GM12878 (cell line): ENCODE results near the gene CEP131. TPM values are rescaled to one million over a fixed set of nuclear protein-coding genes. Genes with fewer than 3 reads are reported as not detected.

Experiments used
- ATF7 ChIP-seq: fragments of 450-650 bp; IDR thresholded peaks from 2 replicates; pipeline ENCODE4 v1.6.1; 2016; ENCODE audit warnings: low read depth, mild to moderate bottlenecking
- BHLHE40 ChIP-seq, 2 experiments: fragments of 450-650 bp in 1 of 2; IDR thresholded peaks; 2 replicates each; pipeline ENCODE4 v1.6.1; 2011 to 2017; ENCODE audit warnings: low read depth in 2 of 2, borderline replicate concordance in 1 of 2, improper control_type of control experiment in 1 of 2, low read length in 1 of 2, mild to moderate bottlenecking in 1 of 2
- BMI1 ChIP-seq: fragments of 450-650 bp; IDR thresholded peaks from 2 replicates; pipeline ENCODE4 v1.6.1; 2016; ENCODE audit warnings: mild to moderate bottlenecking, moderate library complexity, borderline replicate concordance
- CHD1 ChIP-seq: IDR thresholded peaks from 2 replicates; pipeline ENCODE4 v1.6.1; 2012; ENCODE audit warnings: low read depth, low read length, improper control_type of control experiment
- GABPA ChIP-seq: IDR thresholded peaks from 2 replicates; pipeline ENCODE4 v1.6.1; 2014; ENCODE audit warnings: antibody characterized with exemption, low read depth, mild to moderate bottlenecking, inconsistent platforms
- HCFC1 ChIP-seq: fragments of 150-350 bp; IDR thresholded peaks from 2 replicates; pipeline ENCODE4 v1.6.1; 2014; ENCODE audit warnings: low read length
- HDAC2 ChIP-seq: fragments of 200-600 bp; sonication (generic); IDR thresholded peaks from 2 replicates; pipeline ENCODE4 v1.6.1; 2017
- HDGF ChIP-seq: fragments of 450-650 bp; IDR thresholded peaks from 2 replicates; pipeline ENCODE4 v1.6.1; 2016; ENCODE audit warnings: antibody characterized with exemption
- HSF1 ChIP-seq: fragments of 150-350 bp; IDR thresholded peaks from 2 replicates; pipeline ENCODE4 v1.6.1; 2014; ENCODE audit warnings: mild to moderate bottlenecking, low read depth, low read length
- KDM1A ChIP-seq: fragments of 200-600 bp; sonication (generic); IDR thresholded peaks from 2 replicates; pipeline ENCODE4 v1.6.1; 2016; ENCODE audit warnings: borderline replicate concordance
- LARP7 ChIP-seq: fragments of 450-650 bp; IDR thresholded peaks from 2 replicates; pipeline ENCODE4 v1.6.1; 2017; ENCODE audit warnings: mild to moderate bottlenecking
- MLLT1 ChIP-seq: fragments of 450-650 bp; IDR thresholded peaks from 2 replicates; pipeline ENCODE4 v1.6.1; 2016; ENCODE audit warnings: mild to moderate bottlenecking
- MXI1 ChIP-seq: fragments of 150-350 bp; IDR thresholded peaks from 2 replicates; pipeline ENCODE4 v1.6.1; 2011; ENCODE audit warnings: low read depth, mild to moderate bottlenecking, inconsistent platforms, low read length, improper control_type of control experiment
- MYB ChIP-seq: fragments of 150-350 bp; IDR thresholded peaks from 2 replicates; pipeline ENCODE4 v1.6.1; 2014; ENCODE audit warnings: mild to moderate bottlenecking, low read depth, low read length, borderline replicate concordance
- NFYA ChIP-seq: IDR thresholded peaks from 2 replicates; pipeline ENCODE4 v1.6.1; 2011; ENCODE audit warnings: low read depth, mild to moderate bottlenecking, low read length, improper control_type of control experiment, borderline replicate concordance
- NR2C1 ChIP-seq: fragments of 450-650 bp; IDR thresholded peaks from 2 replicates; pipeline ENCODE4 v1.6.1; 2017; ENCODE audit warnings: antibody characterized with exemption, mild to moderate bottlenecking, moderate library complexity
- NRF1 ChIP-seq: conservative IDR thresholded peaks from 2 replicates; pipeline ENCODE4 v1.6.1; 2011; ENCODE audit warnings: mild to moderate bottlenecking, low read depth, low read length, improper control_type of control experiment
- POLR2A ChIP-seq: IDR thresholded peaks from 2 replicates; pipeline ENCODE4 v1.6.1; 2011; ENCODE audit warnings: low read depth, mild to moderate bottlenecking, low read length
- POLR2AphosphoS5 ChIP-seq: IDR thresholded peaks from 2 replicates; pipeline ENCODE4 v1.6.1; 2011; ENCODE audit warnings: mild to moderate bottlenecking, low read length, inconsistent platforms
- RAD21 ChIP-seq: IDR thresholded peaks from 2 replicates; pipeline ENCODE4 v1.6.1; 2011; ENCODE audit warnings: mild to moderate bottlenecking, low read depth, low read length, moderate library complexity; ENCODE audit not compliant: insufficient read depth
- RELA ChIP-seq: fragments of 450-650 bp; IDR thresholded peaks from 2 replicates; pipeline ENCODE4 v1.8.0; 2014; ENCODE audit warnings: borderline replicate concordance; ENCODE audit not compliant: partially characterized antibody
- SIN3A ChIP-seq: IDR thresholded peaks from 2 replicates; pipeline ENCODE4 v1.6.1; 2012; ENCODE audit warnings: low read depth, low read length, improper control_type of control experiment
- SIX5 ChIP-seq: IDR thresholded peaks from 2 replicates; pipeline ENCODE4 v1.6.1; 2011; ENCODE audit warnings: mild to moderate bottlenecking, low read depth, low read length, moderate library complexity; ENCODE audit not compliant: severe bottlenecking
- SMC3 ChIP-seq: IDR thresholded peaks from 2 replicates; pipeline ENCODE4 v1.6.1; 2011; ENCODE audit warnings: low read length, improper control_type of control experiment, borderline replicate concordance
- SREBF2 ChIP-seq: IDR thresholded peaks from 2 replicates; pipeline ENCODE4 v1.6.1; 2012; ENCODE audit warnings: mild to moderate bottlenecking, low read length
- SUPT20H ChIP-seq: IDR thresholded peaks from 2 replicates; pipeline ENCODE4 v1.6.1; 2011; ENCODE audit warnings: low read depth, mild to moderate bottlenecking, low read length, moderate library complexity, borderline replicate concordance; ENCODE audit not compliant: control insufficient read depth
- TCF12 ChIP-seq: IDR thresholded peaks from 2 replicates; pipeline ENCODE4 v1.6.1; 2011; ENCODE audit warnings: low read depth, mild to moderate bottlenecking, low read length
- TCF7 ChIP-seq: IDR thresholded peaks from 2 replicates; pipeline ENCODE4 v1.6.1; 2014; ENCODE audit warnings: antibody characterized with exemption, borderline replicate concordance
- USF1 ChIP-seq: IDR thresholded peaks from 2 replicates; pipeline ENCODE4 v1.6.1; 2011; ENCODE audit warnings: borderline replicate concordance, low read depth, mild to moderate bottlenecking, moderate library complexity, mixed read lengths, low read length; ENCODE audit not compliant: insufficient read depth; ENCODE audit errors: extremely low read length
- ZSCAN29 ChIP-seq: fragments of 450-650 bp; IDR thresholded peaks from 2 replicates; pipeline ENCODE4 v1.6.1; 2017; ENCODE audit warnings: mild to moderate bottlenecking, moderate library complexity
- polyA plus RNA-seq, 11 experiments: library from polyadenylated mRNA; depleted of rRNA in 4 of 11; unstranded in 6 of 11; stranded (reverse) in 5 of 11; fragments of >200 nt; fragmentation: Nextera tagmentation in 4 of 11; fragmentation: Illumina TruSeq in 1 of 11; extraction: Ambion mirVana in 4 of 11; extraction: Trizol in 1 of 11; gene quantifications; 1 replicate in 1 of 11; 2 replicates in 10 of 11; pipeline versions ENCODE4 v1.2.1 to v1.2.3, GENCODE V29; 2011 to 2016; ENCODE audit warnings: inconsistent platforms in 2 of 11, missing spikeins in 2 of 11, low read depth in 1 of 11
- total RNA-seq, 4 experiments: library from RNA; depleted of rRNA in 3 of 4; stranded (reverse); fragments of >200 nt in 3 of 4; fragmentation: Illumina TruSeq in 1 of 4; extraction: Trizol in 1 of 4; gene quantifications; 2 replicates each; pipeline versions ENCODE4 v1.2.1 to v1.2.3, GENCODE V29; 2013 to 2021

Gene CEP131
- total and polyA plus RNA-seq, 10 of the 15 experiments (the other 5 are each of a cell fraction or from before 2014, with no cell fraction given), result 0.05 to 17.3 (median 6.7) TPM

GRCh38 chr17:81244358-81245023 lies 21.7 kb upstream of the CEP131 start (continued):
- TF ChIP-seq TCF12, result 0 out of 2 replicates have a peak, but pooled peaks have one; percentile 22
- no peak for TF ChIP-seq HDGF
- TF ChIP-seq HCFC1, result no peak
- peak; percentile 10 for TF ChIP-seq USF1
- peak; percentile 70 for TF ChIP-seq POLR2A
- no peak for TF ChIP-seq SREBF2
- no peak for TF ChIP-seq BMI1
- TF ChIP-seq SIX5, result no peak
- 0 out of 2 replicates have a peak, but pooled peaks have one; percentile 35 for TF ChIP-seq MXI1
- no peak for TF ChIP-seq NR2C1
- no peak for TF ChIP-seq HDAC2
- no peak for TF ChIP-seq KDM1A
- 0 out of 2 replicates have a peak, but pooled peaks have one; percentile 21 for TF ChIP-seq LARP7
- TF ChIP-seq GABPA, result no peak
- peak; percentile 56; the same call in 1 of the 2 replicates for TF ChIP-seq POLR2AphosphoS5
- peak in 1 of 2 experiments; percentile 54; a peak in 2 of 4 replicates for TF ChIP-seq BHLHE40 (IDR thresholded peaks at IDR 0.05; ENCODE audit: borderline replicate concordance in 1 of 2, low read depth in 2 of 2, low read length in 1 of 2)
- no peak for TF ChIP-seq TCF7
- TF ChIP-seq CHD1, result no peak
- no peak for TF ChIP-seq ZSCAN29
- TF ChIP-seq ATF7, result no peak
- no peak for TF ChIP-seq MYB
- TF ChIP-seq SUPT20H, result no peak
- TF ChIP-seq SMC3, result no peak
- TF ChIP-seq RAD21, result no peak
- TF ChIP-seq MLLT1, result no peak
- no peak for TF ChIP-seq NFYA
- TF ChIP-seq HSF1, result no peak
- TF ChIP-seq RELA, result no peak
- TF ChIP-seq NRF1, result no peak
- TF ChIP-seq SIN3A, result no peak
